Panc1 (cell line): Measurements from ENCODE around the gene CSTA. TPM values are rescaled to one million over a fixed set of nuclear protein-coding genes. Genes with fewer than 3 reads are reported as not detected.

Source experiments
- ATAC-seq: fragments of 200-7000 bp; cut with Tn5 transposase; 2 replicates; pipeline ENCODE4 v1.9.1; 2020; ENCODE audit warnings: mild to moderate bottlenecking, moderate library complexity
- Bru-seq: library from RNA; stranded (reverse); fragments of 400-500 nt; gene quantifications from one replicate; lab custom pipeline; 2021; lab: Mats Ljungman, UMichigan
- BruChase-seq, 2 experiments: library from RNA; stranded (reverse); fragments of 400-500 nt; gene quantifications; one replicate each; lab custom pipeline; 2021; lab: Mats Ljungman, UMichigan
- BruUV-seq: library from RNA; stranded (reverse); fragments of 400-500 nt; replicated peaks from 2 replicates; lab custom pipeline; 2021; lab: Mats Ljungman, UMichigan
- CTCF ChIA-PET: fragments of 300-600 bp; sonication (Branson Sonifier 250); formaldehyde crosslinking; loops from one replicate; lab custom pipeline; 2022; ENCODE audit warnings: antibody characterized with exemption; lab: Charles Lee
- POLR2A ChIA-PET: fragments of 300-600 bp; sonication (Branson Sonifier 250); formaldehyde crosslinking; loops from one replicate; lab custom pipeline; 2022; ENCODE audit warnings: antibody characterized with exemption; lab: Charles Lee
- DNase-seq: peaks from one replicate; pipeline ENCODE4 v3.0.0-alpha.2; 2010; ENCODE audit warnings: low read depth, low spot score
- H3K27ac ChIP-seq: 2 replicates; pipeline ENCODE4 v1.5.1; 2011; ENCODE audit warnings: mild to moderate bottlenecking, low read length, inconsistent platforms
- H3K27me3 ChIP-seq: fragments of 200-500 bp; sonication (Bioruptor generic); 2 replicates; pipeline ENCODE4 v1.6.0; 2014; ENCODE audit warnings: low read length, inconsistent platforms; ENCODE audit not compliant: control insufficient read depth, insufficient read depth
- H3K36me3 ChIP-seq: fragments of 200-500 bp; sonication (Bioruptor generic); 2 replicates; pipeline ENCODE4 v1.5.1; 2014; ENCODE audit warnings: inconsistent platforms, mild to moderate bottlenecking, low read length, moderate library complexity; ENCODE audit not compliant: control insufficient read depth, insufficient read depth
- H3K4me1 ChIP-seq: 2 replicates; pipeline ENCODE4 v1.5.1; 2011; ENCODE audit warnings: inconsistent platforms, mild to moderate bottlenecking, low read length, moderate library complexity; ENCODE audit not compliant: control insufficient read depth, insufficient read depth
- H3K4me3 ChIP-seq, 2 experiments: 2 replicates each; pipeline ENCODE4 v1.5.1; 2011 to 2012; ENCODE audit warnings: low read depth in 2 of 2, low read length in 2 of 2, mild to moderate bottlenecking in 2 of 2, inconsistent platforms in 1 of 2, moderate library complexity in 1 of 2
- H3K9me3 ChIP-seq: fragments of 200-500 bp; sonication (Bioruptor generic); 2 replicates; pipeline ENCODE4 v1.5.1; 2014; ENCODE audit warnings: low read depth, mild to moderate bottlenecking, inconsistent platforms, low read length, moderate library complexity; ENCODE audit not compliant: control insufficient read depth, insufficient read depth
- POLR2AphosphoS5 ChIP-seq: IDR thresholded peaks from 2 replicates; pipeline ENCODE4 v1.6.1; 2012; ENCODE audit warnings: mild to moderate bottlenecking, low read depth, low read length, moderate library complexity
- SIN3A ChIP-seq: IDR thresholded peaks from 2 replicates; pipeline ENCODE4 v1.6.1; 2012; ENCODE audit warnings: low read depth, mild to moderate bottlenecking, low read length, moderate library complexity, borderline replicate concordance; ENCODE audit not compliant: insufficient read depth
- TCF7L2 ChIP-seq: IDR thresholded peaks from 2 replicates; pipeline ENCODE4 v1.6.1; 2011; ENCODE audit warnings: mild to moderate bottlenecking, low read depth, low read length, inconsistent platforms
- in situ Hi-C: cut with HindIII; loops from 2 replicates; pipeline ENCODE4 v1.10.0; 2016; ENCODE audit warnings: low sequenced_read_pairs, low pct_unique_long_range_greater_than_20kb
- intact Hi-C: fragments of 100-400 bp; cut with micrococcal nuclease; formaldehyde crosslinking; loops from one replicate; pipeline ENCODE4 v1.10.0; 2022; ENCODE audit not compliant: unreplicated experiment
- long read RNA-seq: library from polyadenylated mRNA; unstranded; transcript quantifications from one replicate; pipeline ENCODE4 v2.0.0, GENCODE V29; 2021; ENCODE audit not compliant: unreplicated experiment
- polyA plus RNA-seq: library from polyadenylated mRNA; unstranded; fragments of >200 nt; gene quantifications from one replicate; pipeline ENCODE4 v1.2.1, GENCODE V29; 2012; ENCODE audit warnings: missing spikeins; ENCODE audit not compliant: insufficient read length
- total RNA-seq: library from RNA; stranded (reverse); gene quantifications from one replicate; pipeline ENCODE4 v1.2.1, GENCODE V29; 2021; ENCODE audit not compliant: unreplicated experiment
- TF ChIP-seq, protein P1 (sequence below), 2 experiments: IDR thresholded peaks; 2 replicates each; pipeline ENCODE4 v1.6.1; 2011 to 2012; ENCODE audit warnings: low read depth in 2 of 2, control low read depth in 1 of 2, low read length in 1 of 2, mild to moderate bottlenecking in 1 of 2, moderate library complexity in 1 of 2; ENCODE audit not compliant: insufficient read depth in 1 of 2
- TF ChIP-seq, protein P2 (sequence below): fragments of 450-650 bp; IDR thresholded peaks from 2 replicates; pipeline ENCODE4 v1.5.1; 2017; ENCODE audit warnings: mild to moderate bottlenecking

CSTA gene, protein sequence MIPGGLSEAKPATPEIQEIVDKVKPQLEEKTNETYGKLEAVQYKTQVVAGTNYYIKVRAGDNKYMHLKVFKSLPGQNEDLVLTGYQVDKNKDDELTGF
- total RNA-seq (not detected), Bru-seq, nascent RNA (percentile 9 among the genes with signal in this experiment), BruChase-seq, experiment 1, labeled RNA remaining after a 2-hour chase (percentile 5 among the genes with signal in this experiment), BruChase-seq, experiment 2, labeled RNA remaining after a 6-hour chase (percentile 5 among the genes with signal in this experiment)
- 0.30 TPM for polyA plus RNA-seq
- long read RNA-seq: 0 reads

GRCh38 chr3:122324871-122325323, at the start of gene CSTA:
Gene CSTA, plus strand, starts transcription at chr3:122325248. Its CDS starts 45 bp downstream, at chr3:122325293.
- POLR2A ChIA-PET: no interaction called here

DNA sequence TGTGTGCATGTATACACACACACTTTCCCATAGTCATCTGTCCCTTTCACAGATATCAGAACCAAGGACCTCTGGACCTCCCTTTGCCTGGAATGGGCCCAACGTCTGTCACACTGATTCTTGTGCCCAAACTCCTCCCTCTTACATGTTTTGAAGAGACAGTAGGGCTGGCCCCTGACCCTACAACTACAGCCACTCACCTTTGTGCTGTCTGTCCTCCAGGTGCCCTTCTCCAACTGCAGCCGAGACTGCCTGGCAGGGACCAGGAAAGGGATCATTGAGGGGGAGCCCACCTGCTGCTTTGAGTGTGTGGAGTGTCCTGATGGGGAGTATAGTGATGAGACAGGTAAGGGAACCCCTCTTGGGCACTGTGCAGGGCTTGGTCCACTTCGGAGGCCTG, 43.2 kb upstream of the CSTA start:
- CTCF ChIA-PET: no interaction called here
- POLR2A ChIA-PET: no interaction called here
- no peak overlapping the region for H3K4me3 ChIP-seq

More at GRCh38 chr3:122324871-122325323, at the start of gene CSTA:
- in situ Hi-C loops: no loop called here
- TF ChIP-seq, protein P1, sequence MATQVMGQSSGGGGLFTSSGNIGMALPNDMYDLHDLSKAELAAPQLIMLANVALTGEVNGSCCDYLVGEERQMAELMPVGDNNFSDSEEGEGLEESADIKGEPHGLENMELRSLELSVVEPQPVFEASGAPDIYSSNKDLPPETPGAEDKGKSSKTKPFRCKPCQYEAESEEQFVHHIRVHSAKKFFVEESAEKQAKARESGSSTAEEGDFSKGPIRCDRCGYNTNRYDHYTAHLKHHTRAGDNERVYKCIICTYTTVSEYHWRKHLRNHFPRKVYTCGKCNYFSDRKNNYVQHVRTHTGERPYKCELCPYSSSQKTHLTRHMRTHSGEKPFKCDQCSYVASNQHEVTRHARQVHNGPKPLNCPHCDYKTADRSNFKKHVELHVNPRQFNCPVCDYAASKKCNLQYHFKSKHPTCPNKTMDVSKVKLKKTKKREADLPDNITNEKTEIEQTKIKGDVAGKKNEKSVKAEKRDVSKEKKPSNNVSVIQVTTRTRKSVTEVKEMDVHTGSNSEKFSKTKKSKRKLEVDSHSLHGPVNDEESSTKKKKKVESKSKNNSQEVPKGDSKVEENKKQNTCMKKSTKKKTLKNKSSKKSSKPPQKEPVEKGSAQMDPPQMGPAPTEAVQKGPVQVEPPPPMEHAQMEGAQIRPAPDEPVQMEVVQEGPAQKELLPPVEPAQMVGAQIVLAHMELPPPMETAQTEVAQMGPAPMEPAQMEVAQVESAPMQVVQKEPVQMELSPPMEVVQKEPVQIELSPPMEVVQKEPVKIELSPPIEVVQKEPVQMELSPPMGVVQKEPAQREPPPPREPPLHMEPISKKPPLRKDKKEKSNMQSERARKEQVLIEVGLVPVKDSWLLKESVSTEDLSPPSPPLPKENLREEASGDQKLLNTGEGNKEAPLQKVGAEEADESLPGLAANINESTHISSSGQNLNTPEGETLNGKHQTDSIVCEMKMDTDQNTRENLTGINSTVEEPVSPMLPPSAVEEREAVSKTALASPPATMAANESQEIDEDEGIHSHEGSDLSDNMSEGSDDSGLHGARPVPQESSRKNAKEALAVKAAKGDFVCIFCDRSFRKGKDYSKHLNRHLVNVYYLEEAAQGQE (IDR thresholded peaks at IDR 0.05; ENCODE audit: insufficient read depth in 1 of 2, low read depth in 2 of 2, low read length in 1 of 2): no peak
- TF ChIP-seq SIN3A (no peak), TCF7L2 (no peak), POLR2AphosphoS5 (no peak)
- TF ChIP-seq, protein P2, sequence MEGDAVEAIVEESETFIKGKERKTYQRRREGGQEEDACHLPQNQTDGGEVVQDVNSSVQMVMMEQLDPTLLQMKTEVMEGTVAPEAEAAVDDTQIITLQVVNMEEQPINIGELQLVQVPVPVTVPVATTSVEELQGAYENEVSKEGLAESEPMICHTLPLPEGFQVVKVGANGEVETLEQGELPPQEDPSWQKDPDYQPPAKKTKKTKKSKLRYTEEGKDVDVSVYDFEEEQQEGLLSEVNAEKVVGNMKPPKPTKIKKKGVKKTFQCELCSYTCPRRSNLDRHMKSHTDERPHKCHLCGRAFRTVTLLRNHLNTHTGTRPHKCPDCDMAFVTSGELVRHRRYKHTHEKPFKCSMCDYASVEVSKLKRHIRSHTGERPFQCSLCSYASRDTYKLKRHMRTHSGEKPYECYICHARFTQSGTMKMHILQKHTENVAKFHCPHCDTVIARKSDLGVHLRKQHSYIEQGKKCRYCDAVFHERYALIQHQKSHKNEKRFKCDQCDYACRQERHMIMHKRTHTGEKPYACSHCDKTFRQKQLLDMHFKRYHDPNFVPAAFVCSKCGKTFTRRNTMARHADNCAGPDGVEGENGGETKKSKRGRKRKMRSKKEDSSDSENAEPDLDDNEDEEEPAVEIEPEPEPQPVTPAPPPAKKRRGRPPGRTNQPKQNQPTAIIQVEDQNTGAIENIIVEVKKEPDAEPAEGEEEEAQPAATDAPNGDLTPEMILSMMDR: no peak
- Histone ChIP-seq H3K4me1 (no peaks in the 10 kb centered on the region), H3K27me3 (no peaks in the 10 kb centered on the region), H3K36me3 (no peaks in the 10 kb centered on the region), H3K4me3 (no peak within 1 kb of the TSS), H3K9me3 (no peaks in the 10 kb centered on the region; the same call in 1 of the 2 replicates), H3K27ac (no peak within 1 kb of the TSS)
- DNase-seq: no peak
- BruUV-seq: no TSS peak
- intact Hi-C loops: loop anchor here (2.0 kb wide), 1 partner anchor 44 kb away; no protein-coding TSS in a partner anchor
- CTCF ChIA-PET: no interaction called here
- no peak for ATAC-seq

More for the DNA sequence above, 43.2 kb upstream of the CSTA start:
- BruUV-seq: no TSS peak
- Histone ChIP-seq H3K4me1 (no peaks in the 10 kb centered on the region), H3K9me3 (no peaks in the 10 kb centered on the region), H3K27ac (no peak overlapping the region), H3K36me3 (no peaks in the 10 kb centered on the region), H3K27me3 (peaks cover 15% of the 10 kb centered on the region; the same call in 1 of the 2 replicates)
- intact Hi-C loops (no loop called here), in situ Hi-C loops (no loop called here)
- ATAC-seq (no peak), DNase-seq (no peak)
- TF ChIP-seq POLR2AphosphoS5: no peak
- TF ChIP-seq TCF7L2: no peak
- TF ChIP-seq, protein P2: no peak
- TF ChIP-seq, protein P1 (IDR thresholded peaks at IDR 0.05; ENCODE audit: insufficient read depth in 1 of 2, low read depth in 2 of 2, low read length in 1 of 2): no peak
- no peak for TF ChIP-seq SIN3A
